Suppressor macrophage treated with lipopolysaccharide for 4 hours (primary cell): Measurements from ENCODE around the gene NXF2B.
"Not testable (repeated sequence)": the region's sequence is repeated elsewhere in the genome, so short reads cannot be mapped to it uniquely, and the experiment has no call there.

Source experiments
- DNase-seq: peaks from one replicate; pipeline ENCODE4 v3.0.0-alpha.2; 2020

NXF2B gene

GRCh38 chrX:102439908-102440307, at the start of gene NXF2B:
Gene NXF2B (minus strand): TSS chrX:102440008. CDS start chrX:102380036, 59,972 bp downstream.
- DNase-seq: not testable (repeated sequence)

DNA sequence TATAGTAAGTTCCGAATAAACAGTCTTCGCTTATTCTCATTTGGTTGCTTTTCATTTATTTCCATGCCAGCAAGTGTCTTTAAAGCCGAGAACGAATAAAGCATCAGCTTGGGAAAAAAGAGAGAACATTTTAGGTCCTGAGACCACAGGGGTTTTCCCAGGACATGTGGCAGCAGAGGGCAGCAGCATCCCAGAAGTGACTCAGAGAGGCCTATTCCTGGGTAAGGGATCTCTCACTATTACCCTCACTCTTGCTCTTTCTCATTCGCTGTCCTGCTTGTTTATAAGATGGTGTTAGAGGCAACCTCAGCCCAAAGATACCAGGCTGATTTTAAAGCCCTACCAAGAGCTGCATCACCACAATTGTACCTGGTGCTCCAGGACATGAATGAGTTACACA, 39.0 kb upstream of the NXF2B start:
- DNase-seq: not testable (repeated sequence)

GRCh38 chrX:102471762-102472220, 32.0 kb upstream of the NXF2B start, which contains the start of gene TCP11X2:
Gene TCP11X2 (minus strand): TSS chrX:102471812.
- not testable (repeated sequence) for DNase-seq

- DNase-seq: not testable (repeated sequence)
Observed at GRCh38 chrX:102470215-102470614, 30.4 kb upstream of the NXF2B start.

DNA sequence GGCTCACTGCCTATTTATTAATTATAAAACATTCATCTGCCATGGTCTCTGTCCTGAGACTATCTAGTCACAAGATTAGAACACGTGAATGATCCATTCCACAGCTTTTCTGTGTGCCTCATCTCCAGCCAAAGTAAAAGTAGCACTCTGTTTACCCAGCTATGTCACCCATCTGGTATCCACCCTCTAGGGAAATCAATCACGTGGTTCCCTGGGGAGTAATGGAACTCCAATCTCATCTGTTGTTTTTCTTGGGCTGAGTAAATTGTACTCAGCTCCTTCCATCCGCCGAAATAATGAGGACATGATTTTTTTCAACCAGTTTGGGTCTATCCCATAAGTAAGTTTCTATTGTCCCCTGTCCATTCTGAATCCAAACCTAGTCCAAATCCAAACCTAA, 18.8 kb upstream of the NXF2B start:
- DNase-seq: not testable (repeated sequence)

DNA sequence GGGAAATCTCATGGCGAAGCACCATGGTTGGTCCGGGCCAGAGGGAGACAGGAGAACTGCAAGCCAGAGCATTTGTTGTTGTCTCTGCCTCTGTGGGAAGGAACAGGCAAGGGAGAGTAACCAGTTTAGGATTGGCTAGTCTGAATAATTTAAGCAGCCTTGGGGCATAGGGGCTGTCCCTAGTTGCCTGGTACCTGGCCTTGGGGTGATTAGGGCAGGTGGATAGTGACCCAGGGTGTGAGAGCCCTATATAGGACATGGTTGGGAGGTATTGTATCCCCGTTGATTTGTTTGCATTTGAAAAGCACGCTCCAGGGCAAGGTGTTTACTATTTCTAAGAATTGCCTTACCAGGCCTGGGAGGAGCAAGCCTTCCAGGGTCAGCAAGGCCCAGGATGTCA, 25.3 kb downstream of the NXF2B start:
- not testable (repeated sequence) for DNase-seq

- peak; percentile 66 for DNase-seq
Observed at GRCh38 chrX:102345916-102346315, 93.9 kb downstream of the NXF2B start.

DNA sequence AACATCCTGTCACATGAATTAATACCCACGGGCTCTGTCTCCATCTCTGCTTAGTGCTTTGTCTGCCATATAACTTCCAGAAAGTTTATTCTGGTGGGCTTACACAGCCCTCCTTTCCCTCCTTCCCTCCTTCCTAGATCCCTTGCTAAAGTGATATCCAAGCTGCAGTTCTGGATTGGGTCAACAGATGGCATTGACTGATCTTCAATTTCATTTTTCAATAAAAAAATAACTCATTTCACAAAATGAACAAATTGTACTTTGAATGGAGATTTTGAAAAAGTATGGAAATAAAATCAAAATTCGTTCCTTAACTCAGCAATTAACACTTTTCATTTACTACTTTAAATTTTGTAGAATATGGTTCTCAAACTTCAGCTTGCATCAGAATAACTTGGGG, 97.9 kb downstream of the NXF2B start:
- DNase-seq: no peak

DNA sequence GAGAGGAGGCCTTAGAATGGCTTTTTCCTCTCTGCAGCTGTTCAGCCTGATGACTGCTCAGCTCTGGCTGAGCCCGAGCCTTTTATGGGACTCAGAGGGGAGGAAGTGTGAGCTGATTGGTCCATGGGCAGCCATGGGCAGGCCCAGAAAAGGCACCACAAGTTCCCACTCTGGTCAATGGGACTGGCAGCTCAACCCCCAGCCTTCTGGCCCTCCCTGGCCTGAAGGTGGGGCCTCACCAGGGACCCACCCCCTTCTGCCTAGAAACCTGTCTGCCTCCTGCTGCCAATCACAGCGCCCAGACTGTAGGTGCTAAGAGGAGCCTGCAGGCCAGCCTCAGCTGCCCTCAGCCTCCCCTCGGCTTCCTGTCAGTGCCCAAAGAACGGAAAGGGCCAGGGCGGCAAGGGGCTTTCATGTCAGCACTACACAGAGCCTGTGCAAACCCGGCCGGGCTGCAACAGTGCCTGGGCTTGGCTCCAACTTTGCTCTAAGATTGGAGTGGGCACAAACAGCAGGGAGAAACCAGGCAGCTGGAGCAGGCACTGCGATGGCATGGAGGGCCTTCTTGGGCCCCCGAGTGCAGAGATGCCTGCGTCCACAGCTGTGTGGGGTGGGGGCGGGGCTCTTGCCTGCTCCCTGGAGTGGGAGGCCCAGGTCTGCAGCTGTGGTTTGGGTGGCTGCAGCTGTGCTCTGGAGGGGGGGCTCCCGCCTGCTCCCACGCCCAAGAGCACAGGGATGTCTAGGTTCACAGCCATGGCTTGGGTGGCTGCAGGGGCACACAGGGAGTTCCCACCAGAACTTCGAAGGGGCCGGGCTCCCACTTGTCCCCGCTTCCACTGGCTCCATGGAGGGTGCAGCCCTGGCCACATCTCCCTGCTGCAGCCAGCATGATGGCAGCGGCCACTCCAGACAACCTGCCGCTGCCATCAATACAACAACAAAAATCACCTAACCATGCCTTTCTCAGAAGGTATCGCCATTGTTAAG, 100.2 kb downstream of the NXF2B start:
- DNase-seq: no peak

GRCh38 chrX:102338162-102338561, 101.6 kb downstream of the NXF2B start:
- no peak for DNase-seq
